MCF 10A (cell line): ENCODE measurements around the gene MPHOSPH8. TPM values are rescaled to one million over a fixed set of nuclear protein-coding genes. Genes with fewer than 3 reads are reported as not detected.
A peak's percentile ranks its signal among the peaks of the same experiment; 100 is the strongest.

ENCODE experiments used
- BruUV-seq: library from RNA; stranded (reverse); fragments of 400-500 nt; replicated peaks from 2 replicates; lab custom pipeline; 2021; lab: Mats Ljungman, UMichigan
- CTCF ChIA-PET: fragments of 300-600 bp; sonication (Branson Sonifier 250); formaldehyde crosslinking; extraction: SDS; loops from one replicate; lab custom pipeline; 2021; ENCODE audit warnings: antibody characterized with exemption, inconsistent platforms; lab: Yijun Ruan, JAX
- POLR2A ChIA-PET: fragments of 300-600, 350-650 bp; sonication (Branson Sonifier 250); formaldehyde crosslinking; extraction: SDS; loops from one replicate; lab custom pipeline; 2020; ENCODE audit warnings: antibody characterized with exemption, inconsistent platforms; lab: Yijun Ruan, JAX
- DNase-seq: peaks from one replicate; pipeline ENCODE4 v3.0.0-alpha.2; 2018; ENCODE audit not compliant: unreplicated experiment
- H3K27ac Mint-ChIP-seq: one replicate; pipeline ENCODE4 v1.8.0; 2022; ENCODE audit warnings: mild to moderate bottlenecking, low read depth, mixed read lengths; ENCODE audit not compliant: unreplicated experiment
- H3K27me3 Mint-ChIP-seq: one replicate; pipeline ENCODE4 v1.8.0; 2022; ENCODE audit warnings: mixed read lengths; ENCODE audit not compliant: insufficient read depth, unreplicated experiment
- H3K36me3 Mint-ChIP-seq: one replicate; pipeline ENCODE4 v1.8.0; 2022; ENCODE audit warnings: mild to moderate bottlenecking, moderate library complexity, mixed read lengths; ENCODE audit not compliant: insufficient read depth, unreplicated experiment
- H3K4me1 Mint-ChIP-seq: one replicate; pipeline ENCODE4 v1.8.0; 2022; ENCODE audit warnings: mixed read lengths; ENCODE audit not compliant: insufficient read depth, unreplicated experiment
- H3K4me3 Mint-ChIP-seq: one replicate; pipeline ENCODE4 v1.8.0; 2022; ENCODE audit warnings: mild to moderate bottlenecking, moderate library complexity, mixed read lengths; ENCODE audit not compliant: unreplicated experiment
- H3K9me3 Mint-ChIP-seq: one replicate; pipeline ENCODE4 v1.8.0; 2022; ENCODE audit warnings: mixed read lengths; ENCODE audit not compliant: unreplicated experiment
- intact Hi-C: fragments of 100-400 bp; cut with micrococcal nuclease; formaldehyde crosslinking; loops from 2 replicates; pipeline ENCODE4 v1.14.1; 2022
- total RNA-seq: library from RNA; stranded (reverse); gene quantifications from 2 replicates; pipeline ENCODE4 v1.2.3, GENCODE V29; 2022
- TF ChIP-seq, protein P1 (sequence below): fragments of 200-600 bp; IDR thresholded peaks from one replicate; pipeline ENCODE4 v1.8.0; 2022; ENCODE audit warnings: antibody characterized with exemption, mild to moderate bottlenecking; ENCODE audit not compliant: unreplicated experiment

MPHOSPH8 gene
- total RNA-seq, 1 experiment from 2014 or later = 32.4 TPM

DNA sequence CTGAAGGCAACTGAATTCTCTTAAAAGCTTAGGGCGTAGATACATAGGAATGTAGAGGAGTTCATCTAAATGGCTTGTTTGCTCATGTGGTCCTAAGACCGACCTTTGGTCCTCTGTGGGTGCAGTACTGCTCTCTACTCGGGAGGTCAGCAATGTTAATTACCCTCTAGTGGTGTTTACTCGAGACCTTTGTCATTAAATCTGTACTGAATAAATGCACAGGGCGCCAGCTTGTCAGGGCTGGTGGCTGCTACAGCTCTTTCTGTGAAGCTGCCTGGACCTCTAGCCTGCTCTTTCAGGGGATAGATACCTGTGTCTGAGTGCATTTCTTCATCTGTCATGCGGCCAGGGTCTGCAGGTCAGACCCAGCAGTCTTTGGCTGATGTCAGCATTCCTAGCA, 29.2 kb upstream of the MPHOSPH8 start:
- no peak for DNase-seq
- BruUV-seq = no TSS peak
- H3K9me3 Mint-ChIP-seq = no peaks in the 10 kb centered on the region
- H3K36me3 Mint-ChIP-seq = no peaks in the 10 kb centered on the region
- POLR2A ChIA-PET = interaction anchor here (3.4 kb wide), 1 partner anchor 29 kb away, joined by 17 read pairs; the partner anchor contains the start of gene MPHOSPH8
- CTCF ChIA-PET = interaction anchor here (0.7 kb wide), 1 partner anchor 17 kb away, joined by 5 read pairs; no protein-coding TSS in a partner anchor
- H3K4me1 Mint-ChIP-seq = peaks cover 19% of the 10 kb centered on the region
- no peak overlapping the region for H3K4me3 Mint-ChIP-seq
- TF ChIP-seq, protein P1, sequence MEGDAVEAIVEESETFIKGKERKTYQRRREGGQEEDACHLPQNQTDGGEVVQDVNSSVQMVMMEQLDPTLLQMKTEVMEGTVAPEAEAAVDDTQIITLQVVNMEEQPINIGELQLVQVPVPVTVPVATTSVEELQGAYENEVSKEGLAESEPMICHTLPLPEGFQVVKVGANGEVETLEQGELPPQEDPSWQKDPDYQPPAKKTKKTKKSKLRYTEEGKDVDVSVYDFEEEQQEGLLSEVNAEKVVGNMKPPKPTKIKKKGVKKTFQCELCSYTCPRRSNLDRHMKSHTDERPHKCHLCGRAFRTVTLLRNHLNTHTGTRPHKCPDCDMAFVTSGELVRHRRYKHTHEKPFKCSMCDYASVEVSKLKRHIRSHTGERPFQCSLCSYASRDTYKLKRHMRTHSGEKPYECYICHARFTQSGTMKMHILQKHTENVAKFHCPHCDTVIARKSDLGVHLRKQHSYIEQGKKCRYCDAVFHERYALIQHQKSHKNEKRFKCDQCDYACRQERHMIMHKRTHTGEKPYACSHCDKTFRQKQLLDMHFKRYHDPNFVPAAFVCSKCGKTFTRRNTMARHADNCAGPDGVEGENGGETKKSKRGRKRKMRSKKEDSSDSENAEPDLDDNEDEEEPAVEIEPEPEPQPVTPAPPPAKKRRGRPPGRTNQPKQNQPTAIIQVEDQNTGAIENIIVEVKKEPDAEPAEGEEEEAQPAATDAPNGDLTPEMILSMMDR = no peak
- intact Hi-C loops = loop anchor here (10.0 kb wide), 1 partner anchor 260 kb away; the partner anchor contains the start of gene ZMYM5
- no peaks in the 10 kb centered on the region for H3K27me3 Mint-ChIP-seq
- no peak overlapping the region for H3K27ac Mint-ChIP-seq

DNA sequence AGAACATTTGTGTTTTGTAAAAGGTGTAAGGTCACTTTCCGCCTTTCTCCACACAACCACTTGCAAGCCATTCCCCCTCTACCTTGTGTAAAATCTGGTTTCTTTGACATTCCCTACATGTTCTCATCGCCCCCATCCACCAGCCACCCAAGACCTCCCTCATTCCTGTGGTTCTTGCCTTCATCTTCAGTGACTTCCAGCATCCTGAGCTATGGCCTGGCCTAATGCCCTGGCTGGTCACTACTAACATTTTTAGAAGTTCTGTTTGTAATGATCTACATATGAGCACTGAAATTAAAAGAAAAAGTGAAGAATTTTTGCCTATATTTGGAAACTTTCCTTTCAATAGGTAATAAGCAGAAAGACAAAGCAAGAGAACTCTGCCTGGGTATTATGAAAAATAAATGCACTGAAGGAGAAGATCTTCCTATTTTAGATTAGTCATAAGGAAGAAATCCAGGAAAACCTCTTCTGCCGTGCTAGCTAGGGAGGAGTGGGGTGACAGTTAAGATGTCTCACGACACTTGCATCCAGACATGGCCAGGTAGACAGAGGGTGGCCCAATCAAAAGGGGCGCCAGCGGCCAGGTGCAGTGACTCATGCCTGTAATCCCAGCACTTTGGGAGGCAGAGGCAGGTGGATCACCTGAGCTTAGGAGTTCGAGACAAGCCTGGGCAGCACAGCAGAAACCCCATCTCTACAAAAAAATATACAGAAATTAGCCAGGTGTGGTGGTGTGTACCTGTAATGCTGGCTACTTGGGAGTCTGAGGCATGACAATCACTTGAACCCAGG, 28.1 kb upstream of the MPHOSPH8 start:
- TF ChIP-seq, protein P1 = no peak
- H3K4me3 Mint-ChIP-seq = no peak overlapping the region
- H3K27ac Mint-ChIP-seq = no peak overlapping the region
- intact Hi-C loops = loop anchor here (10.0 kb wide), 1 partner anchor 259 kb away; the partner anchor contains the start of gene ZMYM5
- DNase-seq = peak; percentile 46
- H3K27me3 Mint-ChIP-seq = no peaks in the 10 kb centered on the region
- H3K4me1 Mint-ChIP-seq = peaks cover 19% of the 10 kb centered on the region
- no peaks in the 10 kb centered on the region for H3K9me3 Mint-ChIP-seq
- H3K36me3 Mint-ChIP-seq = no peaks in the 10 kb centered on the region
- CTCF ChIA-PET = interaction anchor here (0.6 to 2.4 kb wide), 4 partner anchors 13 to 698 kb away, joined by 3 to 9 read pairs (median 4); no protein-coding TSS in a partner anchor
- POLR2A ChIA-PET = interaction anchor here (0.6 to 3.4 kb wide), 4 partner anchors 17 to 138 kb away, joined by 3 to 17 read pairs (median 3); partner anchors contain the start of gene MPHOSPH8
- no TSS peak for BruUV-seq

DNA sequence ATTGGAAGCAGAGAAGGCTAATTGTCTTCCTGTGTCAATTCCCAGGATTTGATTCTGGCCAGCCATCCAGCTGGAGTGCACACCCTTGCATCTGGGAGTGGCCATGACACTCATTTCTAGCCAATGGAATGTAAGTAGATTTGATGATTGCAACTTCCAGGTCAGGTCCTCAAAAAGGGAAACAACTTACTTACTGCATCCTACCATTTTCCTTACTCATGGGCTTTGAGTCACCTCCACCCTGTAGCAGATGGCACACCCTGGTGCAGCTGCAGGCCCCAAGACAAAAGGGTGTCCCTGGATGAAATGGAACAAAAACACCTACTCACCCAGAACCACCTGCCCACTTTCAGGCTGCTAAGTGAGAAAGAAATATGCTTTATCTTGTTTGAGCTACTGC, 27.3 kb upstream of the MPHOSPH8 start:
- CTCF ChIA-PET = interaction anchor here (1.1 to 2.4 kb wide), 2 partner anchors 13 to 18 kb away, joined by 3 to 9 read pairs; no protein-coding TSS in a partner anchor
- POLR2A ChIA-PET = interaction anchor here (0.6 to 3.4 kb wide), 4 partner anchors 18 to 68 kb away, joined by 3 to 17 read pairs (median 3); partner anchors contain the start of gene MPHOSPH8
- H3K4me3 Mint-ChIP-seq = no peak overlapping the region

More for the DNA sequence above, 27.3 kb upstream of the MPHOSPH8 start:
- TF ChIP-seq, protein P1 = no peak
- Mint-ChIP-seq H3K4me1 (peaks cover 19% of the 10 kb centered on the region), H3K27ac (no peak overlapping the region), H3K9me3 (no peaks in the 10 kb centered on the region), H3K36me3 (no peaks in the 10 kb centered on the region), H3K27me3 (no peaks in the 10 kb centered on the region)
- no TSS peak for BruUV-seq
- intact Hi-C loops = loop anchor here (10.0 kb wide), 1 partner anchor 259 kb away; the partner anchor contains the start of gene ZMYM5
- DNase-seq = peak; percentile 30
